H9 (cell line): ENCODE measurements around the gene CD27. TPM values are rescaled to one million over a fixed set of nuclear protein-coding genes. Genes with fewer than 3 reads are reported as not detected.

Experiments
- DNase-seq: peaks from one replicate; pipeline ENCODE4 v3.0.0-alpha.2; 2017
- H2AFZ ChIP-seq: one replicate; pipeline ENCODE4 v1.6.1; 2013; ENCODE audit warnings: mild to moderate bottlenecking, low read length, control low read depth, moderate library complexity
- H2AK5ac ChIP-seq: 2 replicates; pipeline ENCODE4 v1.6.1; 2013; ENCODE audit warnings: low read length, control low read depth, mixed read lengths; ENCODE audit not compliant: insufficient read length
- H2BK120ac ChIP-seq: one replicate; pipeline ENCODE4 v1.6.1; 2013; ENCODE audit warnings: low read depth, mild to moderate bottlenecking, low read length, control low read depth, inconsistent platforms; ENCODE audit not compliant: poor library complexity, severe bottlenecking
- H2BK12ac ChIP-seq: 2 replicates; pipeline ENCODE4 v1.6.1; 2013; ENCODE audit warnings: low read length, control low read depth, mixed read lengths, low read depth; ENCODE audit not compliant: insufficient read length
- H2BK15ac ChIP-seq: 2 replicates; pipeline ENCODE4 v1.6.1; 2013; ENCODE audit warnings: low read depth, low read length, control low read depth
- H2BK20ac ChIP-seq: one replicate; pipeline ENCODE4 v1.6.1; 2013; ENCODE audit warnings: low read depth, mild to moderate bottlenecking, low read length, control low read depth, inconsistent platforms; ENCODE audit not compliant: poor library complexity, severe bottlenecking
- H2BK5ac ChIP-seq: 2 replicates; pipeline ENCODE4 v1.6.1; 2013; ENCODE audit warnings: low read length, control low read depth, mixed read lengths; ENCODE audit not compliant: insufficient read length
- H3K14ac ChIP-seq: 2 replicates; pipeline ENCODE4 v1.6.1; 2013; ENCODE audit warnings: low read length, control low read depth; ENCODE audit not compliant: insufficient read depth
- H3K18ac ChIP-seq: 2 replicates; pipeline ENCODE4 v1.6.1; 2013; ENCODE audit warnings: low read depth, mild to moderate bottlenecking, mixed read lengths, low read length, control low read depth; ENCODE audit not compliant: insufficient read length
- H3K23ac ChIP-seq: 2 replicates; pipeline ENCODE4 v1.6.1; 2013; ENCODE audit warnings: low read length, control low read depth, mixed read lengths, low read depth; ENCODE audit not compliant: insufficient read length
- H3K23me2 ChIP-seq: 2 replicates; pipeline ENCODE4 v1.6.1; 2013; ENCODE audit warnings: low read depth, mild to moderate bottlenecking, mixed read lengths, low read length, control low read depth; ENCODE audit not compliant: insufficient read length, poor library complexity, severe bottlenecking
- H3K27ac ChIP-seq: 2 replicates; pipeline ENCODE4 v1.5.1; 2013; ENCODE audit warnings: low read length, control low read depth, mixed read lengths, low read depth; ENCODE audit not compliant: insufficient read length
- H3K27me3 ChIP-seq: 2 replicates; pipeline ENCODE4 v1.6.1; 2013; ENCODE audit warnings: low read length, control low read depth, inconsistent platforms; ENCODE audit not compliant: insufficient read depth
- H3K4ac ChIP-seq: 2 replicates; pipeline ENCODE4 v1.6.1; 2013; ENCODE audit warnings: low read depth, mild to moderate bottlenecking, control low read depth, inconsistent platforms, low read length, moderate library complexity
- H3K4me1 ChIP-seq: 2 replicates; pipeline ENCODE4 v1.6.1; 2013; ENCODE audit warnings: low read length, control low read depth, inconsistent platforms; ENCODE audit not compliant: insufficient read depth
- H3K4me2 ChIP-seq: 2 replicates; pipeline ENCODE4 v1.6.1; 2013; ENCODE audit warnings: low read length, control low read depth, mixed read lengths; ENCODE audit not compliant: insufficient read length, insufficient read depth
- H3K56ac ChIP-seq: 2 replicates; pipeline ENCODE4 v1.6.1; 2013; ENCODE audit warnings: low read depth, mild to moderate bottlenecking, mixed read lengths, low read length, control low read depth; ENCODE audit not compliant: insufficient read length
- H3K79me1 ChIP-seq: 2 replicates; pipeline ENCODE4 v1.6.1; 2013; ENCODE audit warnings: low read depth, mild to moderate bottlenecking, moderate library complexity, low read length, control low read depth, inconsistent platforms; ENCODE audit not compliant: insufficient read depth, poor library complexity, severe bottlenecking
- H3K79me2 ChIP-seq: 2 replicates; pipeline ENCODE4 v1.6.1; 2013; ENCODE audit warnings: low read length, control low read depth, inconsistent platforms; ENCODE audit not compliant: insufficient read depth
- H3K9ac ChIP-seq: 2 replicates; pipeline ENCODE4 v1.6.1; 2013; ENCODE audit warnings: low read length, control low read depth, mixed read lengths; ENCODE audit not compliant: insufficient read length; ENCODE audit errors: extremely low read depth
- H3K9me3 ChIP-seq: one replicate; pipeline ENCODE4 v1.6.1; 2013; ENCODE audit warnings: low read depth, low read length, inconsistent platforms; ENCODE audit not compliant: control insufficient read depth
- H3T11ph ChIP-seq: one replicate; pipeline ENCODE4 v1.6.1; 2013; ENCODE audit warnings: mild to moderate bottlenecking, low read length, control low read depth, inconsistent platforms
- H4K20me1 ChIP-seq: one replicate; pipeline ENCODE4 v1.6.1; 2013; ENCODE audit not compliant: control insufficient read depth, insufficient read length, insufficient read depth
- H4K5ac ChIP-seq: 2 replicates; pipeline ENCODE4 v1.6.1; 2013; ENCODE audit warnings: low read depth, mild to moderate bottlenecking, mixed read lengths, low read length, control low read depth; ENCODE audit not compliant: insufficient read length
- H4K8ac ChIP-seq: replicated peaks from 2 replicates; pipeline ENCODE4 v1.6.1; 2013; ENCODE audit warnings: low read length, control low read depth, mixed read lengths, low read depth; ENCODE audit not compliant: insufficient read length
- H4K91ac ChIP-seq: 2 replicates; pipeline ENCODE4 v1.6.1; 2013; ENCODE audit warnings: low read depth, mild to moderate bottlenecking, moderate library complexity, mixed read lengths, low read length, control low read depth; ENCODE audit not compliant: insufficient read length
- H3K27ac Mint-ChIP-seq, 3 experiments: 2 replicates in 2 of 3; 3 replicates in 1 of 3; pipeline ENCODE4 v1.8.0; 2020 to 2021; ENCODE audit warnings: mixed read lengths in 3 of 3, mild to moderate bottlenecking in 1 of 3, moderate library complexity in 1 of 3
- H3K27me3 Mint-ChIP-seq: 2 replicates; pipeline ENCODE4 v1.8.0; 2021; ENCODE audit warnings: low read depth, mild to moderate bottlenecking, moderate library complexity, mixed read lengths
- H3K36me3 Mint-ChIP-seq, 3 experiments: 2 replicates in 2 of 3; 3 replicates in 1 of 3; pipeline ENCODE4 v1.8.0; 2020 to 2021; ENCODE audit warnings: low read depth in 3 of 3, mixed read lengths in 3 of 3; ENCODE audit not compliant: insufficient read depth in 1 of 3
- H3K4me1 Mint-ChIP-seq, 2 experiments: 2 replicates each; pipeline ENCODE4 v1.8.0; 2020; ENCODE audit warnings: mixed read lengths in 2 of 2
- H3K4me3 Mint-ChIP-seq, 2 experiments: 2 replicates in 1 of 2; 3 replicates in 1 of 2; pipeline ENCODE4 v1.8.0; 2020 to 2021; ENCODE audit warnings: mild to moderate bottlenecking in 2 of 2, mixed read lengths in 2 of 2, moderate library complexity in 1 of 2
- H3K9me3 Mint-ChIP-seq, 2 experiments: 2 replicates in 1 of 2; 3 replicates in 1 of 2; pipeline ENCODE4 v1.8.0; 2020; ENCODE audit warnings: mild to moderate bottlenecking in 2 of 2, mixed read lengths in 2 of 2, moderate library complexity in 1 of 2
- CTCF ChIP-seq: fragments of 200-600 bp; sonication (generic); conservative IDR thresholded peaks from 3 replicates; pipeline ENCODE4 v1.8.0; 2021; ENCODE audit warnings: antibody characterized with exemption, mild to moderate bottlenecking
- WGBS: extraction: QIAGEN DNeasy Blood & Tissue Kit; methylation state at CpG from one replicate; pipeline ENCODE4 v1.1.7; 2013; ENCODE audit warnings: missing lambda C conversion rate, low lambda C conversion rate, mixed read lengths; ENCODE audit not compliant: insufficient read length; ENCODE audit errors: extremely low coverage; 5-methylcytosine and 5-hydroxymethylcytosine counted together
- total RNA-seq: library from RNA; stranded (reverse); gene quantifications from 2 replicates; pipeline ENCODE4 v1.2.1, GENCODE V29; 2021

CD27 gene
- total RNA-seq, 1 experiment from 2014 or later, result 0.37 TPM

GRCh38 chr12:6469092-6469491 lies 24.3 kb downstream of the CD27 start:
- no peak overlapping the region for H3K4me2 ChIP-seq
- H3T11ph ChIP-seq, result no peak overlapping the region
- no peak overlapping the region for H2BK15ac ChIP-seq
- TF ChIP-seq CTCF, result no peak
- H3K4me1 ChIP-seq, result no peaks in the 10 kb centered on the region
- no peaks in the 10 kb centered on the region; a peak in 2 of 5 replicates for H3K9me3 Mint-ChIP-seq
- H3K79me2 ChIP-seq, result no peaks in the 10 kb centered on the region; the same call in 1 of the 2 replicates
- no peak overlapping the region for H3K18ac ChIP-seq
- no peak overlapping the region for H2AFZ ChIP-seq
- H3K27me3 Mint-ChIP-seq, result peaks cover 18% of the 10 kb centered on the region
- no peak overlapping the region for H3K23ac ChIP-seq
- no peak overlapping the region for H2AK5ac ChIP-seq
- H4K91ac ChIP-seq, result no peak overlapping the region
- WGBS, result no CpG with 5 or more reads among the region's 6 CpGs
- H3K27ac ChIP-seq, result no peak overlapping the region
- H3K14ac ChIP-seq, result no peak overlapping the region
- no peak overlapping the region for H3K27ac Mint-ChIP-seq
- no peak overlapping the region for H3K56ac ChIP-seq
- peaks cover 6% of the 10 kb centered on the region for H3K23me2 ChIP-seq
- no peaks in the 10 kb centered on the region for H3K79me1 ChIP-seq
- H3K27me3 ChIP-seq, result no peaks in the 10 kb centered on the region
- H2BK20ac ChIP-seq, result no peak overlapping the region
- peaks cover 18 to 23% of the 10 kb centered on the region in 2 experiments for H3K4me1 Mint-ChIP-seq
- no peak overlapping the region for H4K5ac ChIP-seq
- no peak overlapping the region for H2BK12ac ChIP-seq
- no peak overlapping the region for H2BK5ac ChIP-seq
- H3K9ac ChIP-seq, result no peak overlapping the region
- H3K36me3 Mint-ChIP-seq, result peaks cover 20 to 35% (median 24%) of the 10 kb centered on the region in 3 experiments
- no peak for DNase-seq
- H3K4me3 Mint-ChIP-seq, result peak overlapping the region; percentile 83 to 89; a peak in 3 of 5 replicates
- no peak overlapping the region for H2BK120ac ChIP-seq
- H4K8ac ChIP-seq, result no peak overlapping the region
- H3K9me3 ChIP-seq, result no peaks in the 10 kb centered on the region
- H4K20me1 ChIP-seq, result no peaks in the 10 kb centered on the region
- no peak overlapping the region for H3K4ac ChIP-seq
